Endothelial cell of umbilical vein (primary cell): ENCODE measurements around the gene PDE4C. TPM values are rescaled to one million over a fixed set of nuclear protein-coding genes. Genes with fewer than 3 reads are reported as not detected.

Experiments
- BruUV-seq: library from RNA; stranded (reverse); fragments of 400-500 nt; replicated peaks from 2 replicates; lab custom pipeline; 2021; lab: Mats Ljungman, UMichigan
- CTCF ChIA-PET: fragments of 300-600, 350-600 bp; sonication (Branson Sonifier 250); formaldehyde crosslinking; loops from one replicate; lab custom pipeline; 2021; ENCODE audit warnings: antibody characterized with exemption, inconsistent platforms; lab: Charles Lee
- POLR2A ChIA-PET: fragments of 300-600, 350-600 bp; sonication (Branson Sonifier 250); formaldehyde crosslinking; loops from one replicate; lab custom pipeline; 2021; ENCODE audit warnings: antibody characterized with exemption, inconsistent platforms; lab: Charles Lee
- DNase-seq: peaks from one replicate; pipeline ENCODE4 v3.0.0-alpha.2; 2011; ENCODE audit warnings: low read depth, low spot score
- FAIRE-seq: peaks from 2 replicates; lab custom pipeline; 2011; peaks lifted over from hg19 to GRCh38; lab: Jason Lieb, UNC
- H2AFZ ChIP-seq: 2 replicates; pipeline ENCODE4 v1.6.0; 2012; ENCODE audit warnings: low read depth, low read length, control low read depth, inconsistent platforms
- H3K27ac ChIP-seq: 2 replicates; pipeline ENCODE4 v1.5.1; 2011; ENCODE audit warnings: low read depth, mild to moderate bottlenecking, control low read depth, low read length, moderate library complexity; ENCODE audit not compliant: insufficient read depth
- H3K27me3 ChIP-seq, 2 experiments: 2 replicates each; pipeline versions ENCODE4 v1.6.0 to v1.6.1; 2011; ENCODE audit warnings: low read length in 2 of 2, mixed read lengths in 1 of 2; ENCODE audit not compliant: control insufficient read depth in 2 of 2, insufficient read depth in 2 of 2
- H3K36me3 ChIP-seq, 2 experiments: 2 replicates in 1 of 2; 3 replicates in 1 of 2; pipeline ENCODE4 v1.5.1; 2011; ENCODE audit warnings: low read length in 2 of 2, mild to moderate bottlenecking in 1 of 2, moderate library complexity in 1 of 2; ENCODE audit not compliant: control insufficient read depth in 2 of 2, insufficient read depth in 2 of 2; ENCODE audit errors: extremely low read depth in 1 of 2
- H3K4me1 ChIP-seq: 3 replicates; pipeline ENCODE4 v1.5.1; 2011; ENCODE audit warnings: mild to moderate bottlenecking, low read length; ENCODE audit not compliant: control insufficient read depth, insufficient read depth; ENCODE audit errors: extremely low read depth
- H3K4me2 ChIP-seq: 2 replicates; pipeline ENCODE4 v1.6.1; 2011; ENCODE audit warnings: low read length, control low read depth, mixed read lengths; ENCODE audit not compliant: insufficient read depth
- H3K4me3 ChIP-seq, 3 experiments: fragments of 200-600 bp in 1 of 3; sonication (generic), shearing (Covaris generic) in 1 of 3; replicated peaks in 1 of 3; 2 replicates each; pipeline ENCODE4 v1.5.1; 2011 to 2016; ENCODE audit warnings: control low read depth in 3 of 3, low read length in 3 of 3, mild to moderate bottlenecking in 2 of 3, inconsistent platforms in 1 of 3, low read depth in 1 of 3, moderate library complexity in 1 of 3; ENCODE audit not compliant: insufficient read depth in 1 of 3
- H3K79me2 ChIP-seq: 2 replicates; pipeline ENCODE4 v1.6.0; 2012; ENCODE audit warnings: low read length, inconsistent platforms; ENCODE audit not compliant: control insufficient read depth, insufficient read depth
- H3K9ac ChIP-seq: replicated peaks from 2 replicates; pipeline ENCODE3; 2011; ENCODE audit warnings: low read length, control low read depth; ENCODE audit not compliant: insufficient read depth; ENCODE audit errors: extremely low read depth
- H3K9me1 ChIP-seq: replicated peaks from 3 replicates; pipeline ENCODE4 v1.6.0; 2011; ENCODE audit warnings: mild to moderate bottlenecking, low read length; ENCODE audit not compliant: control insufficient read depth, insufficient read depth; ENCODE audit errors: extremely low read depth
- H3K9me3 ChIP-seq: replicated peaks from 2 replicates; pipeline ENCODE4 v1.5.1; 2012; ENCODE audit warnings: low read length, inconsistent platforms; ENCODE audit not compliant: control insufficient read depth, insufficient read depth
- H4K20me1 ChIP-seq: replicated peaks from 2 replicates; pipeline ENCODE3; 2011; ENCODE audit warnings: mild to moderate bottlenecking, low read length; ENCODE audit not compliant: control insufficient read depth, insufficient read depth; ENCODE audit errors: extremely low read depth
- CTCF ChIP-seq, 2 donors: IDR thresholded peaks; 1 replicate in 1 of 2; 2 replicates in 1 of 2; pipeline ENCODE4 v1.5.1; 2011; ENCODE audit warnings: low read length in 2 of 2, mild to moderate bottlenecking in 2 of 2, moderate library complexity in 2 of 2, control low read depth in 1 of 2, inconsistent platforms in 1 of 2, low read depth in 1 of 2; ENCODE audit not compliant: insufficient read depth in 1 of 2; ENCODE audit errors: extremely low read depth in 1 of 2
- EZH2 ChIP-seq: IDR thresholded peaks from 2 replicates; pipeline ENCODE4 v1.6.1; 2012; ENCODE audit warnings: borderline replicate concordance, low read depth, mild to moderate bottlenecking, moderate library complexity, low read length, inconsistent platforms; ENCODE audit not compliant: severe bottlenecking
- FOS ChIP-seq: IDR thresholded peaks from 2 replicates; pipeline ENCODE4 v1.6.1; 2011; ENCODE audit warnings: mild to moderate bottlenecking, low read length, moderate library complexity, borderline replicate concordance; ENCODE audit not compliant: insufficient read depth
- GATA2 ChIP-seq: IDR thresholded peaks from 2 replicates; pipeline ENCODE4 v1.7.0; 2011; ENCODE audit warnings: low read depth, mild to moderate bottlenecking, moderate library complexity, mixed read lengths, low read length; ENCODE audit not compliant: insufficient read length, insufficient read depth
- JUN ChIP-seq: IDR thresholded peaks from 2 replicates; pipeline ENCODE4 v1.6.1; 2011; ENCODE audit warnings: borderline replicate concordance, low read depth; ENCODE audit not compliant: insufficient read length, insufficient read depth
- MAX ChIP-seq: IDR thresholded peaks from 2 replicates; pipeline ENCODE4 v1.6.1; 2011; ENCODE audit not compliant: insufficient read depth, insufficient read length
- MYC ChIP-seq: IDR thresholded peaks from one replicate; pipeline ENCODE4 v1.6.1; 2011; ENCODE audit warnings: mild to moderate bottlenecking, low read depth, low read length
- POLR2A ChIP-seq: IDR thresholded peaks from 2 replicates; pipeline ENCODE4 v1.6.1; 2012; ENCODE audit warnings: low read depth, mild to moderate bottlenecking, control low read depth, low read length
- POLR2AphosphoS5 ChIP-seq: IDR thresholded peaks from 2 replicates; pipeline ENCODE4 v1.6.1; 2012; ENCODE audit warnings: low read depth, mild to moderate bottlenecking, control low read depth, low read length, moderate library complexity; ENCODE audit not compliant: insufficient read depth
- dilution Hi-C: fragments of 300-500 bp; cut with MboI; formaldehyde crosslinking; loops from one replicate; pipeline ENCODE4 v1.15.0; 2019; ENCODE audit warnings: low sequenced_read_pairs; ENCODE audit not compliant: extremely low pct_ligation_motif_present
- intact Hi-C: fragments of 100-400 bp; cut with micrococcal nuclease; formaldehyde crosslinking; loops from one replicate; pipeline ENCODE4 v1.10.0; 2022
- polyA plus RNA-seq, 4 experiments: library from polyadenylated mRNA; depleted of rRNA in 3 of 4; stranded (reverse) in 3 of 4; unstranded in 1 of 4; fragments of >200 nt; gene quantifications; 2 replicates each; pipeline versions ENCODE4 v1.2.1 to v1.2.3, GENCODE V29; 2011 to 2012; ENCODE audit warnings: missing spikeins in 1 of 4
- total RNA-seq: library from RNA; stranded (reverse); gene quantifications from 2 replicates; pipeline ENCODE4 v1.2.3, GENCODE V29; 2021

PDE4C gene
- total and polyA plus RNA-seq, 2 donors (not counting 3 experiments of a cell fraction or from before 2014, with no cell fraction given) = 0.29 to 0.97 TPM

- Histone ChIP-seq H3K4me3 (no peak overlapping the region), H3K36me3 (peaks cover 0 to 14% of the 10 kb centered on the region in 2 experiments), H3K4me1 (peaks cover 11% of the 10 kb centered on the region), H2AFZ (no peak overlapping the region), H3K9me3 (no peaks in the 10 kb centered on the region), H3K9ac (no peak overlapping the region), H3K9me1 (no peaks in the 10 kb centered on the region), H3K27ac (no peak overlapping the region), H3K79me2 (no peaks in the 10 kb centered on the region), H3K27me3 (no peaks in the 10 kb centered on the region), H4K20me1 (no peaks in the 10 kb centered on the region), H3K4me2 (no peak overlapping the region)
- BruUV-seq = no TSS peak
- TF ChIP-seq POLR2A = no peak
- no peak for TF ChIP-seq JUN
- TF ChIP-seq MAX = no peak
- TF ChIP-seq GATA2 = no peak
- no peak for TF ChIP-seq CTCF (IDR thresholded peaks at IDR 0.05; ENCODE audit: extremely low read depth in 1 of 2, insufficient read depth in 1 of 2, low read depth in 1 of 2, low read length in 2 of 2)
- TF ChIP-seq MYC = no peak
- TF ChIP-seq FOS = no peak
- TF ChIP-seq EZH2 = no peak
- TF ChIP-seq POLR2AphosphoS5 = no peak
- ChIA-PET POLR2A (interaction anchor here (0.6 to 1.5 kb wide), 2 partner anchors 9 to 55 kb away, joined by 3 to 4 read pairs; no protein-coding TSS in a partner anchor), CTCF (interaction anchor here (0.7 to 3.4 kb wide), 6 partner anchors 9 to 209 kb away, joined by 3 to 20 read pairs (median 4); partner anchors contain the start of gene MPV17L2)
- DNase-seq = no peak
- FAIRE-seq = no peak
- dilution Hi-C loops (no loop called here), intact Hi-C loops (no loop called here)
Measured at GRCh38 chr19:18270326-18270725, 44.1 kb upstream of the PDE4C start.
